HFF-Myc (cell line): ENCODE results near the gene POPDC2.
A peak's percentile ranks its signal among the peaks of the same experiment; 100 is the strongest.
"Not testable (repeated sequence)": the region's sequence is repeated elsewhere in the genome, so short reads cannot be mapped to it uniquely, and the experiment has no call there.

ENCODE experiments used
- DNase-seq: peaks from one replicate; pipeline ENCODE4 v3.0.0-alpha.2; 2011; ENCODE audit warnings: low read depth; ENCODE audit errors: extremely low read depth
- H3K4me3 ChIP-seq: replicated peaks from 2 replicates; pipeline ENCODE4 v1.5.1; 2011; ENCODE audit warnings: low read depth, mild to moderate bottlenecking, control low read depth, low read length
- TF ChIP-seq, protein P1 (sequence below): IDR thresholded peaks from 2 replicates; pipeline ENCODE4 v1.5.1; 2012; ENCODE audit warnings: mild to moderate bottlenecking, low read depth, low read length, control low read depth; ENCODE audit errors: missing control alignments

Gene POPDC2

DNA sequence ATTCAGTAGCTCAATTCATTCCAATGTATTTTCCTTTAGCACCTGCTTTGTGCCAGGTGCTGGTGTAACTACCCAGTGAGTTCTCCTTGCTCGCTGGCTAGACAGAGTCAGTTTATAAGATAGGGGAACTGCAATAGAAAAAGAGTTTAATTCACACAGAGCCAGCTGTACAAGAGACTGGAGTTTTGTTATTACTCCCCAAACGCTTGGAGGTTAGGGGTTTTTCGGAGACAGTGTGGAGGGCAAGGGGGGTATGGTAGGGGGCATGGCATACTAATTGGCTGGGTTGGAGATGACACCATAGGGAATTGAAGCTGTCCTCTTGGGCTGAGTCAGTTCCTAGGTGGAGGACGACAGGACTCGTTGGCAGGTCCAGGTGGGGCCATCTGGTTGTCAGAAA is 37.0 kb upstream of the POPDC2 start:
- TF ChIP-seq, protein P1, sequence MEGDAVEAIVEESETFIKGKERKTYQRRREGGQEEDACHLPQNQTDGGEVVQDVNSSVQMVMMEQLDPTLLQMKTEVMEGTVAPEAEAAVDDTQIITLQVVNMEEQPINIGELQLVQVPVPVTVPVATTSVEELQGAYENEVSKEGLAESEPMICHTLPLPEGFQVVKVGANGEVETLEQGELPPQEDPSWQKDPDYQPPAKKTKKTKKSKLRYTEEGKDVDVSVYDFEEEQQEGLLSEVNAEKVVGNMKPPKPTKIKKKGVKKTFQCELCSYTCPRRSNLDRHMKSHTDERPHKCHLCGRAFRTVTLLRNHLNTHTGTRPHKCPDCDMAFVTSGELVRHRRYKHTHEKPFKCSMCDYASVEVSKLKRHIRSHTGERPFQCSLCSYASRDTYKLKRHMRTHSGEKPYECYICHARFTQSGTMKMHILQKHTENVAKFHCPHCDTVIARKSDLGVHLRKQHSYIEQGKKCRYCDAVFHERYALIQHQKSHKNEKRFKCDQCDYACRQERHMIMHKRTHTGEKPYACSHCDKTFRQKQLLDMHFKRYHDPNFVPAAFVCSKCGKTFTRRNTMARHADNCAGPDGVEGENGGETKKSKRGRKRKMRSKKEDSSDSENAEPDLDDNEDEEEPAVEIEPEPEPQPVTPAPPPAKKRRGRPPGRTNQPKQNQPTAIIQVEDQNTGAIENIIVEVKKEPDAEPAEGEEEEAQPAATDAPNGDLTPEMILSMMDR: no peak
- no peak overlapping the region for H3K4me3 ChIP-seq

DNA sequence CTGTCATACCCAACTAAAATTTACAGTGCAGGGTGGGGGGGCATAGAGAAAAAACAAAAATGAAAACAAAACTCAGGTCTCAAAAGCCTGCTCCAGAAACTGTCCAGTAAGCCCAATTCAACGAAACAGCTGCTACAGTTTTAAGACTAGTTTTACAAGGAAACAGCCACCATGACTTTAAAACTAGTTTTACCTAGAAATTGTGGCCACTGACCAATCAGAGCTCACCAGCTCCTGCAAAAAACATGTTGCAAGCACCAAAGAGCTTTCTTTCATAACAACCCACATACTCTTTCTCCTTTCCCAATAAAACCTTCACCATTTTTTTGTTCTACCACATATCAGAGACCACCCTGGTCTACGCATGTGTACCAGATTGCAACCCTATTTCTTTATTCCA is 35.1 kb upstream of the POPDC2 start:
- TF ChIP-seq, protein P1: no peak
- H3K4me3 ChIP-seq: no peak overlapping the region
- DNase-seq: no peak

More for the DNA sequence above, 37.0 kb upstream of the POPDC2 start:
- DNase-seq: no peak

DNA sequence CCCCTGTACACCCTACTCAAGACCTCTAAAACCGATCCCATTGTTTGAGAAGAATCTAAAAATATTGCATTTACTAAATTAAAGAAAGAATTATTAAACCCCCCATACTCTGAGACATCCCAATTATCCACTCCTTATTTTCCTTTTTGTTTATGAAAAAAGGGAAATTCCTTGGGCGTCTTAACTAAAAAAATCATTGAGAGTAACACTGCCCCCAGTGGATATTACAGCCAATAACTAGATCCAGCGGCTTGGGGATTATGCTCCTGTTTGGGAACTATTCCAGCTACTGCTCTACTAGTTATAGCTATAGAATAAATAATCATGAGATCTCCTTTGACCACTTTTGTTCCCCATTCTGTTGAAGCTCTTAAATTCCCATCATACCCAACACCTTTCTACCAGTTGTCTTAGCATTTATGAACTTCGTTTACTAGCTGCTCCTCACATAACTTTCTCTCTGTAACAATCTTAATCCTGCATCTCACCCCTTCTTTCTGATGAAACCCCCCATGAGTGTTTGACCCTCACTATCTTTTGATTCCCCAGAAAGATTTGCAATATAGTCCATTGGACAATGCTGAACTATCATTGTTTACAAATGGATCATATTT is 29.8 kb upstream of the POPDC2 start:
- TF ChIP-seq, protein P1: peak; percentile 51
- DNase-seq: no peak

DNA sequence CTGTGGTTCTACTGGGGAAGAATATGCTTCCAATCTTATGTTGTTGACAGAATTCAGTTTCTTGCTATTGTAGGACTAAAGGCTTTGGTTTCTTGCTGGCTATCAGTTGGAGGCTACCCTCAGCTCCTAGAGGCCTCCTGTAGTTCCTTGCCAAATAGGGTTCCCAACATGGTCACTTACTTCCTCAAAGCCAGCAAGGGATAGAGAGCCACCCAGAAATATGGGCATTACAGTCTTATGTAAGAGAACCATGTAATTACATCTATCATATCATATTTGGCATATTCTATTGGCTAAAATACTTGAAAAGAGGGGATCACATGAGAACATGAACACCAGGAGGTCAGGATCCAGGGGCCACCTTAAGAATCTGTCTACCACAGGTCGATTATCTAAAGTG is 23.0 kb upstream of the POPDC2 start:
- H3K4me3 ChIP-seq: no peak overlapping the region
- TF ChIP-seq, protein P1: no peak
- DNase-seq: no peak

More for the DNA sequence above, 29.8 kb upstream of the POPDC2 start:
- no peak overlapping the region for H3K4me3 ChIP-seq

DNA sequence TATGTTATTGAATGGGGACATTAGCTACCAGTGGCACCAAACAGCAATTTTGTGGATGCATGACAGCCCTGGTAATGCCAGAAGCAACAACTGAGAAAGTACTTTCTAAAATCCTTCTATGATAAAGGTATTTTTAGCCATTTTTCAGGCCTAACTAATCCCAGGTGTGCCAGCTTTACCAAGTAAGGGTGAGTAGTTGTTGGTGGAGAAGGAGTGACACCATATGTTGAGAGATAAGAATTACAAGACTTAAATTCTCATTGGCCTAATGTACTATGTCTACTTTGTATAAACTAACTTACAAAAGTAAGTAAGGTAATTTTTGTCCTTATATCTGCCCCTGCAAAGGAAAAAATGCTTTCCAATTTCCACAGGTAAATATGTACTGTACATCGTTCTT is 20.9 kb upstream of the POPDC2 start:
- no peak overlapping the region for H3K4me3 ChIP-seq
- TF ChIP-seq, protein P1: peak; percentile 36
- DNase-seq: no peak

DNA sequence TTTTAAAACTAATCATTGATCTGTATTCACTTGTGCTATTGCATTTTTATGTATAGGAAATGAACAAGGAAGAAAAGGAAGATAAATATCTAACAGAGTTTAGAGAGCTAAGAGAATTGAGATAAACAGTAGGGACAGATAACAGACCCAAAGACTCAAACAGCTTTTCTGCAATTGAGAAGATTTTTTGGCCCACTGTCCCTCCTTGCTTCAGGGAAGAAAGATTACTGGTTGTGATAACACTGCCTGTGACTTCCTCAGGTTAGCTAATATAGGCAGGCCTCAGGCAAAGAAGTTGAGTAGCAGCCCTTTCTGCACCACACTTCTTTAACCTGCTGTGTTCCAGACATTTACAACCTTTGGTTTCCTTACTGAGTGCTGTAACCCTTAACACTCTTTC is 19.5 kb upstream of the POPDC2 start:
- DNase-seq: no peak
- TF ChIP-seq, protein P1: no peak
- H3K4me3 ChIP-seq: no peak overlapping the region

DNA sequence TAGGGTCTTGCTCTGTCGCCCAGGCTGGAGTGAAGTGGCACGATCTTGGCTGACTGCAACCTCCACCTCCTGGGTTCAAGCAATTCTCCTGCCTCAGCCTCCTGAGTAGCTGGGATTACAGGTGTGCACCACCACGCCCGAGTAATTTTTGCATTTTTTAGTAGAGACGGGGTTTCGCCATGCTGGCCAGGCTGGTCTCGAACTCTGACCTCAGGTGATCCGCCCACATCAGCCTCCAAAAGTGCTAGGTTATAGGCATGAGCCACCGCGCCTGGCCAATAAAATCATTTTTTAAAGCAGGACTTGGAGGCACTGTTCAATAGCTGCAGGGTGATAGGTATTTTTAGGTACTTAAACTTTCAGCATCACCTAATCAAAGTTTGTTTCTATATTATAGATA is 17.8 kb upstream of the POPDC2 start:
- DNase-seq, H3K4me3 ChIP-seq: not testable (repeated sequence)
